Body of pancreas (tissue), 4 donors: Measurements from ENCODE around the gene TOM1.

Source experiments
- POLR2A ChIP-seq, 3 donors: fragments of 450-650 bp; IDR thresholded peaks; one replicate each; pipeline ENCODE4 v1.6.1; 2016; ENCODE audit warnings: antibody characterized with exemption in 3 of 3, mild to moderate bottlenecking in 2 of 3
- TF ChIP-seq, protein P1 (sequence below), 7 experiments: fragments of 450-650 bp in 4 of 7; fragments of 200-600 bp in 3 of 7; sonication (generic) in 3 of 7; IDR thresholded peaks; one replicate each; pipeline ENCODE4 v1.5.1; 2016 to 2019; ENCODE audit warnings: antibody characterized with exemption in 7 of 7

DNA sequence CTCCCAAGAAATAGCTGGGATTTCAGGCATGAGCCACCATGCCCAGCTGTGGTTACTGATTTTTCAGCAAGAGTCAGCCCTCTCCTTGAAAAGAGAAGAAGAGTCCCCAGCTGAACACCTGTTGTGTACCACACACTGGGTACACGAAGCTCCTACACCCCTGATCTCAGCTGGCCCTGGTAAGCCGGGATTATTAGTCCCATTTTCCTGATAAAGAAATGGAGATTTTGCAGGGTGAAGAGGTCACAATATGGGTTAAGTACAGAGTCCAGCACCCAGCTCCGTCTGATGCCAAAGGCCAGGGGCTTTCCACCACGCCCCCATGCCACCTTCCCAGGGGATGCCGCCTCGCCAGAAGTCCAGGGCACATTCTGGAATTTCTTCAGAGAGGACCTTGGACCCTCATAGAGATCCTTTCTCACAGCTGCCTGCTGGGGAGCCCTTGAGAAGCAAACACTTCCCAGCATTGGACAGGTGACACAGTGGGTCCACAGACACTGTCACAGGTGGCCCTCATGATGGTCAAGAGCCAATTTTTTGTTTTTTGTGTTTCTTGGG, 61.4 kb downstream of the TOM1 start:
- TF ChIP-seq, protein P1, sequence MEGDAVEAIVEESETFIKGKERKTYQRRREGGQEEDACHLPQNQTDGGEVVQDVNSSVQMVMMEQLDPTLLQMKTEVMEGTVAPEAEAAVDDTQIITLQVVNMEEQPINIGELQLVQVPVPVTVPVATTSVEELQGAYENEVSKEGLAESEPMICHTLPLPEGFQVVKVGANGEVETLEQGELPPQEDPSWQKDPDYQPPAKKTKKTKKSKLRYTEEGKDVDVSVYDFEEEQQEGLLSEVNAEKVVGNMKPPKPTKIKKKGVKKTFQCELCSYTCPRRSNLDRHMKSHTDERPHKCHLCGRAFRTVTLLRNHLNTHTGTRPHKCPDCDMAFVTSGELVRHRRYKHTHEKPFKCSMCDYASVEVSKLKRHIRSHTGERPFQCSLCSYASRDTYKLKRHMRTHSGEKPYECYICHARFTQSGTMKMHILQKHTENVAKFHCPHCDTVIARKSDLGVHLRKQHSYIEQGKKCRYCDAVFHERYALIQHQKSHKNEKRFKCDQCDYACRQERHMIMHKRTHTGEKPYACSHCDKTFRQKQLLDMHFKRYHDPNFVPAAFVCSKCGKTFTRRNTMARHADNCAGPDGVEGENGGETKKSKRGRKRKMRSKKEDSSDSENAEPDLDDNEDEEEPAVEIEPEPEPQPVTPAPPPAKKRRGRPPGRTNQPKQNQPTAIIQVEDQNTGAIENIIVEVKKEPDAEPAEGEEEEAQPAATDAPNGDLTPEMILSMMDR (IDR thresholded peaks at IDR 0.05): no peak
- no peak for TF ChIP-seq POLR2A (IDR thresholded peaks at IDR 0.05)
